Loucy (cell line): ENCODE results near the gene FN3KRP.

Experiments
- CTCF ChIP-seq: fragments of 200-600 bp; sonication (generic); conservative IDR thresholded peaks from 2 replicates; pipeline ENCODE4 v1.5.1; 2014; ENCODE audit warnings: mild to moderate bottlenecking, antibody characterized with exemption, low read length
- EZH2phosphoT487 ChIP-seq: fragments of 200-600 bp; IDR thresholded peaks from 2 replicates; pipeline ENCODE4 v1.6.1; 2018; ENCODE audit warnings: antibody characterized with exemption, mild to moderate bottlenecking, moderate library complexity, borderline replicate concordance

- TF ChIP-seq CTCF (no peak), EZH2phosphoT487 (no peak)
These were observed 33.0 kb upstream of the FN3KRP start for GRCh38 chr17:82683534-82683933.
